K562 (cell line): ENCODE measurements around the gene C16orf74. TPM values are rescaled to one million over a fixed set of nuclear protein-coding genes. Genes with fewer than 3 reads are reported as not detected.

ENCODE experiments used
- ATAC-seq: fragments of 200-7000 bp; cut with Tn5 transposase; 3 replicates; pipeline ENCODE4 v1.9.1; 2020; ENCODE audit warnings: moderate library complexity
- BruUV-seq: library from RNA; stranded (reverse); fragments of 400-500 nt; replicated peaks from 2 replicates; lab custom pipeline; 2021; lab: Mats Ljungman, UMichigan
- CTCF ChIA-PET: fragments of 300-600 bp; formaldehyde crosslinking; extraction: SDS; loops from one replicate; lab custom pipeline; 2021; ENCODE audit warnings: low intra/inter-chr PET ratio; lab: Yijun Ruan, JAX
- POLR2A ChIA-PET: fragments of 300-600, 350-650 bp; sonication (Branson Sonifier 250); formaldehyde crosslinking; extraction: SDS; loops from one replicate; lab custom pipeline; 2021; ENCODE audit warnings: antibody characterized with exemption, inconsistent platforms; lab: Yijun Ruan, JAX
- DNase-seq, 4 experiments: peaks; one replicate each; pipeline versions ENCODE4 v3.0.0 to v3.0.0-alpha.2; 2011 to 2018; ENCODE audit warnings: low spot score in 3 of 4, mixed read lengths in 3 of 4; ENCODE audit errors: extremely low read depth in 1 of 4
- FAIRE-seq: peaks from 2 replicates; lab custom pipeline; 2011; peaks lifted over from hg19 to GRCh38; lab: Jason Lieb, UNC
- H2AFZ ChIP-seq: 2 replicates; pipeline ENCODE4 v1.6.0; 2011; ENCODE audit warnings: low read depth, low read length, control low read depth, inconsistent platforms
- H3K27ac ChIP-seq: fragments of 200-600 bp; 3 replicates; pipeline ENCODE4 v1.8.0; 2011; ENCODE audit warnings: low read depth, mild to moderate bottlenecking, control low read depth, inconsistent platforms, low read length, moderate library complexity, mixed read lengths; ENCODE audit errors: extremely low read depth
- H3K27me3 ChIP-seq, 2 experiments: fragments of 300-600 bp in 1 of 2; 2 replicates in 1 of 2; 3 replicates in 1 of 2; pipeline versions ENCODE4 v1.6.0 to v1.8.0; 2011; ENCODE audit warnings: inconsistent platforms in 2 of 2, low read length in 2 of 2, mild to moderate bottlenecking in 1 of 2, mixed read lengths in 1 of 2, moderate library complexity in 1 of 2; ENCODE audit not compliant: control insufficient read depth in 2 of 2, insufficient read depth in 2 of 2
- H3K36me3 ChIP-seq: fragments of 300-600 bp; 3 replicates; pipeline ENCODE4 v1.8.0; 2011; ENCODE audit warnings: mild to moderate bottlenecking, low read length, inconsistent platforms; ENCODE audit not compliant: control insufficient read depth, insufficient read depth
- H3K4me1 ChIP-seq, 2 experiments: fragments of 200-600 bp in 1 of 2; replicated peaks in 1 of 2; 2 replicates in 1 of 2; 3 replicates in 1 of 2; pipeline versions ENCODE4 v1.5.1 to v1.8.0; 2011; ENCODE audit warnings: inconsistent platforms in 2 of 2, low read length in 2 of 2, mild to moderate bottlenecking in 1 of 2, mixed read lengths in 1 of 2, moderate library complexity in 1 of 2; ENCODE audit not compliant: control insufficient read depth in 2 of 2, insufficient read depth in 2 of 2
- H3K4me2 ChIP-seq: 2 replicates; pipeline ENCODE4 v1.6.1; 2011; ENCODE audit warnings: low read length, control low read depth, inconsistent platforms, mixed read lengths; ENCODE audit not compliant: insufficient read depth
- H3K4me3 ChIP-seq: fragments of 200-600 bp; sonication (generic), shearing (Covaris generic); 2 replicates; pipeline ENCODE4 v1.5.1; 2016; ENCODE audit warnings: control low read depth, inconsistent platforms
- H3K79me2 ChIP-seq: fragments of 200-600 bp; 3 replicates; pipeline ENCODE4 v1.8.0; 2011; ENCODE audit warnings: low read length, inconsistent platforms; ENCODE audit not compliant: control insufficient read depth, insufficient read depth
- H3K9ac ChIP-seq, 2 experiments: 2 replicates each; pipeline versions ENCODE4 v1.6.0 to v1.6.1; 2011; ENCODE audit warnings: low read depth in 2 of 2, low read length in 2 of 2, control low read depth in 1 of 2, inconsistent platforms in 1 of 2, mild to moderate bottlenecking in 1 of 2, mixed read lengths in 1 of 2; ENCODE audit not compliant: insufficient read depth in 1 of 2
- H3K9me1 ChIP-seq: one replicate; pipeline ENCODE4 v1.6.0; 2011; ENCODE audit warnings: inconsistent platforms, mild to moderate bottlenecking, low read length, moderate library complexity; ENCODE audit not compliant: control insufficient read depth, insufficient read depth
- H3K9me3 ChIP-seq: replicated peaks from 2 replicates; pipeline ENCODE4 v1.5.1; 2011; ENCODE audit warnings: low read depth, low read length, inconsistent platforms; ENCODE audit not compliant: control insufficient read depth, insufficient read depth
- H4K20me1 ChIP-seq: replicated peaks from 2 replicates; pipeline ENCODE4 v1.6.1; 2011; ENCODE audit warnings: low read length, inconsistent platforms, mixed read lengths; ENCODE audit not compliant: control insufficient read depth, insufficient read depth
- MEF2D ChIP-seq: conservative IDR thresholded peaks from 2 replicates; pipeline ENCODE4 v1.6.1; 2016; ENCODE audit warnings: low read depth, missing genetic modification characterization, missing compliant biosample characterization
- POLR2AphosphoS5 ChIP-seq: IDR thresholded peaks from 2 replicates; pipeline ENCODE4 v1.6.1; 2011; ENCODE audit warnings: mild to moderate bottlenecking, low read depth, low read length, moderate library complexity; ENCODE audit not compliant: control insufficient read depth, insufficient read depth
- POLR2G ChIP-seq: fragments of 200-400 bp; formaldehyde crosslinking; IDR thresholded peaks from 2 replicates; pipeline ENCODE4 v1.6.1; 2017; ENCODE audit warnings: low read depth, mild to moderate bottlenecking, antibody characterized with exemption, low read length, moderate library complexity
- RBM22 ChIP-seq: fragments of 200-400 bp; formaldehyde crosslinking; IDR thresholded peaks from 2 replicates; pipeline ENCODE4 v1.6.1; 2018; ENCODE audit warnings: low read length, low read depth; ENCODE audit not compliant: poor library complexity, severe bottlenecking
- SUPT5H ChIP-seq: fragments of 450-650 bp; IDR thresholded peaks from 2 replicates; pipeline ENCODE4 v1.6.1; 2016
- THAP12 ChIP-seq: fragments of 250-450 bp; sonication (Bioruptor Pico); IDR thresholded peaks from 2 replicates; pipeline ENCODE4 v1.9.0; 2021; ENCODE audit warnings: mild to moderate bottlenecking, inconsistent platforms
- WGBS: fragments of 100-300 bp; shearing (Covaris generic); methylation state at CpG from one replicate; pipeline ENCODE4 v1.1.6; 2016; ENCODE audit warnings: low coverage, mixed read lengths; ENCODE audit not compliant: insufficient coverage; ENCODE audit errors: missing lambda C conversion rate; 5-methylcytosine and 5-hydroxymethylcytosine counted together
- in situ Hi-C: fragments of 300-500 bp; cut with MboI; formaldehyde crosslinking; loops from 4 replicates; pipeline ENCODE4 v1.15.0; 2018; ENCODE audit warnings: inconsistent platforms, mixed read lengths
- intact Hi-C: fragments of 100-400 bp; cut with micrococcal nuclease; formaldehyde crosslinking; loops from 2 replicates; pipeline ENCODE4 v1.14.2; 2022
- polyA plus RNA-seq, 8 experiments: library from polyadenylated mRNA; depleted of rRNA in 4 of 8; stranded (reverse) in 5 of 8; unstranded in 3 of 8; fragments of >200 nt; fragmentation: Nextera tagmentation in 2 of 8; fragmentation: Illumina TruSeq in 1 of 8; extraction: Ambion mirVana in 2 of 8; extraction: Trizol in 1 of 8; gene quantifications; 2 replicates each; pipeline versions ENCODE4 v1.2.1 to v1.2.3, GENCODE V29; 2011 to 2014; ENCODE audit warnings: inconsistent platforms in 1 of 8, missing spikeins in 1 of 8
- total RNA-seq, 7 experiments: library from RNA; depleted of rRNA in 6 of 7; stranded (reverse); fragments of >200 nt in 6 of 7; fragmentation: Illumina TruSeq in 2 of 7; extraction: Trizol in 2 of 7; gene quantifications; 2 replicates each; pipeline versions ENCODE4 v1.2.1 to v1.2.3, GENCODE V29; 2011 to 2021; ENCODE audit warnings: low replicate concordance in 1 of 7

C16orf74 gene
- total and polyA plus RNA-seq, 9 of the 15 experiments (the other 6 are each of a cell fraction or from before 2014, with no cell fraction given): not detected

- peaks cover 22% of the 10 kb centered on the region; the same call in 1 of the 2 replicates for H4K20me1 ChIP-seq
- H3K36me3 ChIP-seq: peaks cover 98% of the 10 kb centered on the region
- no peaks in the 10 kb centered on the region for H3K27me3 ChIP-seq
- intact Hi-C loops: no loop called here
- ChIA-PET POLR2A (interaction anchor here (0.8 to 1.1 kb wide), 6 partner anchors 7 to 54 kb away, joined by 3 to 6 read pairs (median 3); no protein-coding TSS in a partner anchor), CTCF (no interaction called here)
- peaks cover 16% of the 10 kb centered on the region; the same call in 1 of the 3 replicates for H3K79me2 ChIP-seq
- peaks cover 0 to 2% of the 10 kb centered on the region in 2 experiments; a peak in 1 of 5 replicates for H3K4me1 ChIP-seq
- FAIRE-seq (no peak), ATAC-seq (peak; percentile 38; the same call in 1 of the 3 replicates), DNase-seq (no peak)
- WGBS: 85% methylated on average over 13 of the region's 16 CpGs
- no peak overlapping the region for H2AFZ ChIP-seq
- H3K9me1 ChIP-seq: no peaks in the 10 kb centered on the region
- no TSS peak for BruUV-seq
- in situ Hi-C loops: no loop called here
- no peak overlapping the region for H3K4me3 ChIP-seq
- no peak overlapping the region for H3K27ac ChIP-seq
- no peaks in the 10 kb centered on the region for H3K9me3 ChIP-seq
- TF ChIP-seq RBM22 (peak; percentile 77), SUPT5H (peak; percentile 35), POLR2AphosphoS5 (peak; percentile 14; the same call in 1 of the 2 replicates), POLR2G (peak; percentile 67), THAP12 (0 out of 2 replicates have a peak, but pooled peaks have one; percentile 22), MEF2D (no peak)
- no peak overlapping the region for H3K9ac ChIP-seq
- H3K4me2 ChIP-seq: no peak overlapping the region
These were observed 83.0 kb downstream of the C16orf74 start for GRCh38 chr16:85667841-85668413.
